ENCODE data around the gene VPS41.

The VPS41 gene

DNA sequence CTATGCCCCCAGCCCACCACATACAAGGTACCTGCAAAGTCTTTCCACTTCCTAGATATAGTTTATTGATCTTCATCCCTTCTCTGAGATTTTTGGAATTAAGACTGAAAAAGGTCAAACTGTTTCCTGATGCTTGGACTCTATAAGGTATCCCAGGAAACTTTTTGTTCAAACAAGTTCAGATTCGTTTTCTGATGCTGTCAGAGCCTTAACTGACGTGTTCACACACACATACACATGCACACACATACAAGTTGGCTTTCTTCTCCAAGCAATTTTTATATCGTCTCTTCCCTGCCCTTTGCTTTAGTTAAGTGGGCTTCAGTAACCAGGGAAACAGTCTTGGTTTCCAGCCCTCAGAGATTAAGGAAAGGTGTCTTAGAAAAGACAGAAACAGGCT lies 11.7 kb upstream of the VPS41 start:
- Histone ChIP-seq H3K27ac (no peak overlapping the region), H3K36me3 (no peaks in the 10 kb centered on the region), H3K4me3 (ENCODE audit: low read depth, low read length) (no peak overlapping the region), H3K9me3 (ENCODE audit: severe bottlenecking) (no peaks in the 10 kb centered on the region), H3K27me3 (ENCODE audit: insufficient read depth, low read depth, severe bottlenecking) (no peaks in the 10 kb centered on the region)
- TF ChIP-seq CTCF (IDR thresholded peaks at IDR 0.05; ENCODE audit: low read depth, low read length) = no peak
- no peak for DNase-seq

DNA sequence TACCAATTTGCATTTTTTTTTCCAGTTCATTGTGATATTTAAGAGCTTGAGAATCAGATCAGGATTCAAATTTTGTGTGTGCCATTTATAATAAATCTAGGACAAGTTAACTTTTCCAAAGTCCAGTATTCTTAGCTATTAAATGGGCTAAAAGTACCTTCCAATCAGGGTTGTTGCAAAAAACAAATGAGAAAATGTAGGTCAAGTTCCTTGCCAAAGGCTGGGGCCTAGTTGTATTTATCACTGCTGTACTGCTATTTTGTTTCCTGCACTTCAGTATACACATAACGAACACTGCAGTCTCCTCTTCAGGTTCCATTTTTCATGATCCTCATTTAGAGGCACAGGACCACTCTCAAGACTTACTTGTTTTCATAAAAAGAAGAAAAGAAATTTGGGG lies 7.4 kb upstream of the VPS41 start:
- TF ChIP-seq CTCF (IDR thresholded peaks at IDR 0.05; ENCODE audit: low read depth, low read length) = no peak
- no peak for DNase-seq
- Histone ChIP-seq H3K4me3 (ENCODE audit: low read depth, low read length) (no peak overlapping the region), H3K27me3 (ENCODE audit: insufficient read depth, low read depth, severe bottlenecking) (no peaks in the 10 kb centered on the region), H3K9me3 (ENCODE audit: severe bottlenecking) (no peaks in the 10 kb centered on the region), H3K36me3 (no peaks in the 10 kb centered on the region), H3K27ac (no peak overlapping the region)

DNA sequence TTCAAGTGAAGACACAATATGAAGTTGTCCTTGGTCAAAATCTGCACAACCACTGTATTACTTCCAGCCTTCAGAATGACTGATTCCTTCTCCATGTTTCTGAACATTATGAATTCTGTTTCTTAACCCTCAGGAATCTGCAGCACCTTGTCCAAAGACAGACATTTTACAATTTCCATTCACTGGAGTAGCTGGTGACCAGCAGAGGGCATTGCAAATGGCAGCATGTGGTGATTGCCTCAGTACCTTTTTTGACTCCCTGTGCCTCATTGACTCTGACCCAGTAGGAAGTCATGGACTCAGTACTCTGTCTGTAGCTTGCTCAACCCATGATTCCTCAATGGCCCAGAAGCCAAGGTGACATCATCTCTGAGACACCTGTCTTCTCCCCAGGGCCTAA lies 879 bp upstream of the VPS41 start:
- Histone ChIP-seq H3K27me3 (ENCODE audit: insufficient read depth, low read depth, severe bottlenecking) (no peaks in the 10 kb centered on the region), H3K4me3 (ENCODE audit: low read depth, low read length) (no peak overlapping the region), H3K9me3 (ENCODE audit: severe bottlenecking) (no peaks in the 10 kb centered on the region), H3K27ac (no peak overlapping the region), H3K36me3 (no peaks in the 10 kb centered on the region)
- no peak for TF ChIP-seq CTCF (IDR thresholded peaks at IDR 0.05; ENCODE audit: low read depth, low read length)
- DNase-seq = no peak

DNA sequence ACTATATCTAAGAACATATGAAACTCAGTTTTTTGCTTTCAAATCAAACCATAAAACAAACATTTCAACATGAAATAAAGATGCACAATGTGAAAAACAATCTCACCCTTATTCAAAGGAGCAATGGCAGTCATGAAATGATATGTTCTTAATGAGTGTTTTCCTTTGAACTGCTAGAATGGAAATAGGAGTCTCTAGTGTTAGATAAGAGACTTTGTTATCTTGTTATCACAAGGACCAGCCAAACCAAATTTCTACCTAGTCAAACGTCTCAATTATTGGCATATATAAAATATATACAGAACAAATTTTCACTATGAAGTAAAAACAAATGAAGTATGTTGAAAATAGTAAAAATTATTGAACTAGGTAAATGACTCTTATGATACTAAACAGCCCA lies 1.2 kb downstream of the VPS41 start:
- Histone ChIP-seq H3K9me3 (ENCODE audit: severe bottlenecking) (no peaks in the 10 kb centered on the region), H3K36me3 (no peaks in the 10 kb centered on the region), H3K4me3 (ENCODE audit: low read depth, low read length) (no peak overlapping the region), H3K27me3 (ENCODE audit: insufficient read depth, low read depth, severe bottlenecking) (no peaks in the 10 kb centered on the region), H3K27ac (no peak overlapping the region)
- no peak for TF ChIP-seq CTCF (IDR thresholded peaks at IDR 0.05; ENCODE audit: low read depth, low read length)
- DNase-seq = no peak

DNA sequence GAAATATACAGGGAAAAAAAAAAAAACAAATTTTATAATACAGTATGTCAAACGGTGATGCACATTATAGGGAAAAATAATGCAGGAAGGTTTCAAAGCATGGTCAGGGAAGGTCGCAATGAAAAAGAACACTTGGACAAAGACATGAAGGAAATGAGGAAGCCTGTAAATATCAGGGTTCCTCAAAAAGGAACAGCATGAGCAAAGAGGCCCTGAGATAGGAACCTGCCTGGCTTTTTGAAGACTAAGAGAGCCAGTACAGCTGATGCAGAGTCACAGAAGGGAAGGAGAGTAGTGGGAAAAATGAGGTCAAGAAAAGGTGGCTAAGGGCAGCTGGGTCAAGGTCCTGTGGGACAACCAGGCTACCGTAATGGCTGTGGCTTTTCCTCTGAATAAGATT lies 1.9 kb downstream of the VPS41 start:
- TF ChIP-seq CTCF (IDR thresholded peaks at IDR 0.05; ENCODE audit: low read depth, low read length) = no peak
- Histone ChIP-seq H3K36me3 (no peaks in the 10 kb centered on the region), H3K4me3 (ENCODE audit: low read depth, low read length) (no peak overlapping the region), H3K27ac (no peak overlapping the region), H3K27me3 (ENCODE audit: insufficient read depth, low read depth, severe bottlenecking) (no peaks in the 10 kb centered on the region), H3K9me3 (ENCODE audit: severe bottlenecking) (no peaks in the 10 kb centered on the region)
- no peak for DNase-seq

- Histone ChIP-seq H3K27me3 (ENCODE audit: insufficient read depth, low read depth, severe bottlenecking) (no peaks in the 10 kb centered on the region), H3K36me3 (no peaks in the 10 kb centered on the region), H3K27ac (no peak overlapping the region), H3K4me3 (ENCODE audit: low read depth, low read length) (no peak overlapping the region), H3K9me3 (ENCODE audit: severe bottlenecking) (no peaks in the 10 kb centered on the region)
- no peak for DNase-seq
- TF ChIP-seq CTCF (IDR thresholded peaks at IDR 0.05; ENCODE audit: low read depth, low read length) = no peak
Observed at GRCh38 chr7:38905056-38905759, 3.8 kb downstream of the VPS41 start.

All from WERI-Rb-1 (cell line).